Skin epidermis (tissue), 12 donors: ENCODE measurements around the gene CCDC146.

Experiments used
- H3K27ac ChIP-seq, 21 experiments: fragments of 200-600 bp; sonication (generic) in 11 of 21; one replicate each; pipeline ENCODE4 v1.5.0; 2020; ENCODE audit warnings: mild to moderate bottlenecking in 3 of 21, inconsistent platforms in 2 of 21, moderate library complexity in 2 of 21
- H3K4me3 ChIP-seq, 7 experiments: fragments of 200-600 bp; sonication (generic) in 2 of 7; one replicate each; pipeline ENCODE4 v1.5.0; 2020; ENCODE audit warnings: inconsistent platforms in 2 of 7, mild to moderate bottlenecking in 2 of 7, moderate library complexity in 1 of 7

The CCDC146 gene

GRCh38 chr7:77339726-77340125 is 217.3 kb downstream of the CCDC146 start:
- Histone ChIP-seq H3K4me3 (no peak overlapping the region), H3K27ac (no peak overlapping the region)
